ENCODE results near the gene ZFAND4.

DNA sequence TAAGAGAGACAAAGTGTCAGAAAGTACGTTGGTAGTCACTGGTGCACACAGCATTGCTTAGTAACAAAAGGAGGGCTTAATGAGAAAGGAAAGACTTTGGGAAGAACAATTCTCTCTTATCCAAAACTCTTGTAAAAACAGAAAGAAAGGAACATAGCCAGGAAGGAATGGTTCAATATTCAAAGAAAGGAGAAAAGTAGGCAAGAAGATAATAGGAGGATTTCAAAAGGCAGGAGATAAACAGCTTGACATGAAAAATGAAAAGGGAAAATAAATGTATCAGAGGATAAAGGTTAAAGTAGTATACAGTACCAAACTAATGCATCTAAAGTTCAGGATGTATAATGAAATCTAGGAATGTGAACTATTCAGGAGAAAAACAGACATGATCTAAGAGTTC, 20.1 kb downstream of the ZFAND4 start:
- TF ChIP-seq CTCF (IDR thresholded peaks at IDR 0.05) (no peak), POLR2A (IDR thresholded peaks at IDR 0.05) (no peak)

Data from right lobe of liver (tissue), 4 donors.